Measurements from ENCODE around the gene FIBIN.

DNA sequence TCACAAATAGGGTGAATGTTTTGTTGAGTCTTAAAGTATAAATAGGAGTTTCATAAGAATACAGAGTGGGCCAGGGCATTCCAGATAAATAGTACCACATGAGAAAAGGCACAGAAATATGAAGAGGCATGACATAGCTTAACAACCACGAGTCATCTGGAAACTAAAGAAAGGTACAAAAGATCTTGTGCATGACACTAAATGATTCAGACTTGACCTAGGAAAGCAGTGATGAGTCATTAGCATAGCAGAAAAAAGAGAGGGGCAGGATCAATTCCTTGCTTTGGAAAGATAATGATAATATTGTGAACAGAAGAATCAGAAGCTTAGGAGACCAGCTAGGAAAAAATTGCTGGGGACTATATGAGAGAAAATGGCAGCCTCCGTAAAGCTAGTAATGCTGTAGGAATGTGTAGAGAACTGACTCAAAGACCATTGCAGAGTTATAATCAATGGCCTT, 47.6 kb upstream of the FIBIN start:
- TF ChIP-seq, protein P1, sequence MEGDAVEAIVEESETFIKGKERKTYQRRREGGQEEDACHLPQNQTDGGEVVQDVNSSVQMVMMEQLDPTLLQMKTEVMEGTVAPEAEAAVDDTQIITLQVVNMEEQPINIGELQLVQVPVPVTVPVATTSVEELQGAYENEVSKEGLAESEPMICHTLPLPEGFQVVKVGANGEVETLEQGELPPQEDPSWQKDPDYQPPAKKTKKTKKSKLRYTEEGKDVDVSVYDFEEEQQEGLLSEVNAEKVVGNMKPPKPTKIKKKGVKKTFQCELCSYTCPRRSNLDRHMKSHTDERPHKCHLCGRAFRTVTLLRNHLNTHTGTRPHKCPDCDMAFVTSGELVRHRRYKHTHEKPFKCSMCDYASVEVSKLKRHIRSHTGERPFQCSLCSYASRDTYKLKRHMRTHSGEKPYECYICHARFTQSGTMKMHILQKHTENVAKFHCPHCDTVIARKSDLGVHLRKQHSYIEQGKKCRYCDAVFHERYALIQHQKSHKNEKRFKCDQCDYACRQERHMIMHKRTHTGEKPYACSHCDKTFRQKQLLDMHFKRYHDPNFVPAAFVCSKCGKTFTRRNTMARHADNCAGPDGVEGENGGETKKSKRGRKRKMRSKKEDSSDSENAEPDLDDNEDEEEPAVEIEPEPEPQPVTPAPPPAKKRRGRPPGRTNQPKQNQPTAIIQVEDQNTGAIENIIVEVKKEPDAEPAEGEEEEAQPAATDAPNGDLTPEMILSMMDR (IDR thresholded peaks at IDR 0.05), result no peak
- no peak for TF ChIP-seq POLR2A (IDR thresholded peaks at IDR 0.05)

Measured in esophagus squamous epithelium (tissue), 4 donors.